ENCODE measurements around the gene CIZ1. TPM values are rescaled to one million over a fixed set of nuclear protein-coding genes. Genes with fewer than 3 reads are reported as not detected.

CIZ1 gene
- total RNA-seq, 1 experiment from 2014 or later, result 62.7 TPM

- no peaks in the 10 kb centered on the region for H3K36me3 ChIP-seq (ENCODE audit: insufficient read depth, low read length)
- no peak overlapping the region for H3K27ac ChIP-seq (ENCODE audit: low read length)
- DNase-seq, result no peak
- H3K4me2 ChIP-seq (ENCODE audit: low read depth, low read length, poor library complexity, severe bottlenecking), result no peak overlapping the region
- no peak overlapping the region for H2AFZ ChIP-seq (ENCODE audit: low read length)
- peaks cover 6% of the 10 kb centered on the region for H3K4me1 ChIP-seq (ENCODE audit: low read length)
- H3K27me3 ChIP-seq (ENCODE audit: low read length), result no peaks in the 10 kb centered on the region
- no peak overlapping the region for H3K9ac ChIP-seq (ENCODE audit: low read length)
- no peaks in the 10 kb centered on the region for H4K20me1 ChIP-seq (ENCODE audit: insufficient read depth, low read depth, low read length)
- H3K9me2 ChIP-seq (replicated peaks; ENCODE audit: insufficient read depth, low read length), result no peaks in the 10 kb centered on the region
- no peaks in the 10 kb centered on the region for H3K9me3 ChIP-seq (ENCODE audit: low read length)
- no peaks in the 10 kb centered on the region for H3K79me2 ChIP-seq (ENCODE audit: low read length)
- H3K4me3 ChIP-seq (ENCODE audit: low read length), result no peak overlapping the region
Observed at GRCh38 chr9:128208386-128208785, 17.0 kb upstream of the CIZ1 start.

- no peak for DNase-seq
- no peak overlapping the region for H3K27ac ChIP-seq (ENCODE audit: low read length)
- H3K79me2 ChIP-seq (ENCODE audit: low read length), result no peaks in the 10 kb centered on the region
- peaks cover 9% of the 10 kb centered on the region for H3K4me1 ChIP-seq (ENCODE audit: low read length)
- no peaks in the 10 kb centered on the region for H4K20me1 ChIP-seq (ENCODE audit: insufficient read depth, low read depth, low read length)
- H3K9me2 ChIP-seq (replicated peaks; ENCODE audit: insufficient read depth, low read length), result no peaks in the 10 kb centered on the region
- H2AFZ ChIP-seq (ENCODE audit: low read length), result no peak overlapping the region
- no peak overlapping the region for H3K4me2 ChIP-seq (ENCODE audit: low read depth, low read length, poor library complexity, severe bottlenecking)
- no peak overlapping the region for H3K9ac ChIP-seq (ENCODE audit: low read length)
- no peaks in the 10 kb centered on the region for H3K9me3 ChIP-seq (ENCODE audit: low read length)
- H3K4me3 ChIP-seq (ENCODE audit: low read length), result no peak overlapping the region
- no peaks in the 10 kb centered on the region for H3K27me3 ChIP-seq (ENCODE audit: low read length)
- H3K36me3 ChIP-seq (ENCODE audit: insufficient read depth, low read length), result no peaks in the 10 kb centered on the region
Observed at GRCh38 chr9:128206916-128207910, 15.8 kb upstream of the CIZ1 start.

GRCh38 chr9:128206484-128206883, 15.1 kb upstream of the CIZ1 start:
- Histone ChIP-seq H4K20me1 (ENCODE audit: insufficient read depth, low read depth, low read length) (no peaks in the 10 kb centered on the region), H3K27me3 (ENCODE audit: low read length) (no peaks in the 10 kb centered on the region), H3K36me3 (ENCODE audit: insufficient read depth, low read length) (no peaks in the 10 kb centered on the region), H3K4me1 (ENCODE audit: low read length) (peaks cover 9% of the 10 kb centered on the region), H3K9ac (ENCODE audit: low read length) (no peak overlapping the region), H3K79me2 (ENCODE audit: low read length) (no peaks in the 10 kb centered on the region), H3K27ac (ENCODE audit: low read length) (no peak overlapping the region), H3K9me3 (ENCODE audit: low read length) (no peaks in the 10 kb centered on the region), H3K9me2 (replicated peaks; ENCODE audit: insufficient read depth, low read length) (no peaks in the 10 kb centered on the region), H3K4me2 (ENCODE audit: low read depth, low read length, poor library complexity, severe bottlenecking) (no peak overlapping the region), H2AFZ (ENCODE audit: low read length) (no peak overlapping the region), H3K4me3 (ENCODE audit: low read length) (no peak overlapping the region)
- no peak for DNase-seq

GRCh38 chr9:128205296-128205944, 14.0 kb upstream of the CIZ1 start:
- DNase-seq, result no peak
- peaks cover 9% of the 10 kb centered on the region for H3K4me1 ChIP-seq (ENCODE audit: low read length)
- no peaks in the 10 kb centered on the region for H3K79me2 ChIP-seq (ENCODE audit: low read length)
- H3K9ac ChIP-seq (ENCODE audit: low read length), result no peak overlapping the region
- no peak overlapping the region for H3K4me3 ChIP-seq (ENCODE audit: low read length)
- no peaks in the 10 kb centered on the region for H3K9me2 ChIP-seq (replicated peaks; ENCODE audit: insufficient read depth, low read length)
- no peaks in the 10 kb centered on the region for H3K9me3 ChIP-seq (ENCODE audit: low read length)
- no peaks in the 10 kb centered on the region for H3K36me3 ChIP-seq (ENCODE audit: insufficient read depth, low read length)
- no peak overlapping the region for H3K4me2 ChIP-seq (ENCODE audit: low read depth, low read length, poor library complexity, severe bottlenecking)
- no peaks in the 10 kb centered on the region for H4K20me1 ChIP-seq (ENCODE audit: insufficient read depth, low read depth, low read length)
- H2AFZ ChIP-seq (ENCODE audit: low read length), result no peak overlapping the region
- H3K27ac ChIP-seq (ENCODE audit: low read length), result no peak overlapping the region
- no peaks in the 10 kb centered on the region for H3K27me3 ChIP-seq (ENCODE audit: low read length)

GRCh38 chr9:128204858-128205257, 13.5 kb upstream of the CIZ1 start:
- peaks cover 9% of the 10 kb centered on the region for H3K4me1 ChIP-seq (ENCODE audit: low read length)
- H2AFZ ChIP-seq (ENCODE audit: low read length), result no peak overlapping the region
- H3K4me2 ChIP-seq (ENCODE audit: low read depth, low read length, poor library complexity, severe bottlenecking), result no peak overlapping the region
- H3K9ac ChIP-seq (ENCODE audit: low read length), result no peak overlapping the region
- no peaks in the 10 kb centered on the region for H3K79me2 ChIP-seq (ENCODE audit: low read length)
- no peak for DNase-seq
- H3K4me3 ChIP-seq (ENCODE audit: low read length), result no peak overlapping the region
- H4K20me1 ChIP-seq (ENCODE audit: insufficient read depth, low read depth, low read length), result no peaks in the 10 kb centered on the region
- no peak overlapping the region for H3K27ac ChIP-seq (ENCODE audit: low read length)
- H3K9me3 ChIP-seq (ENCODE audit: low read length), result no peaks in the 10 kb centered on the region
- H3K27me3 ChIP-seq (ENCODE audit: low read length), result no peaks in the 10 kb centered on the region
- H3K9me2 ChIP-seq (replicated peaks; ENCODE audit: insufficient read depth, low read length), result no peaks in the 10 kb centered on the region
- H3K36me3 ChIP-seq (ENCODE audit: insufficient read depth, low read length), result no peaks in the 10 kb centered on the region

- H3K9ac ChIP-seq (ENCODE audit: low read length), result peak overlapping the region; percentile 69
- no peak for DNase-seq
Observed at GRCh38 chr9:128203707-128204551, 12.6 kb upstream of the CIZ1 start.

GRCh38 chr9:128203024-128203706, 11.8 kb upstream of the CIZ1 start, which contains the start of gene DNM1:
Gene DNM1, plus strand, starts transcription at chr9:128203379. Its CDS starts 92 bp downstream, at chr9:128203471.
- peak; percentile 85 for DNase-seq
- Histone ChIP-seq H3K36me3 (ENCODE audit: insufficient read depth, low read length) (no peaks in the 10 kb centered on the region), H3K9me2 (replicated peaks; ENCODE audit: insufficient read depth, low read length) (no peaks in the 10 kb centered on the region), H3K4me3 (ENCODE audit: low read length) (peak within 1 kb of the TSS; percentile 71), H3K9me3 (ENCODE audit: low read length) (no peaks in the 10 kb centered on the region), H4K20me1 (ENCODE audit: insufficient read depth, low read depth, low read length) (no peaks in the 10 kb centered on the region), H3K4me2 (ENCODE audit: low read depth, low read length, poor library complexity, severe bottlenecking) (peak within 1 kb of the TSS; percentile 73), H3K9ac (ENCODE audit: low read length) (peak within 1 kb of the TSS; percentile 69), H2AFZ (ENCODE audit: low read length) (peak within 1 kb of the TSS; percentile 62; the same call in 1 of the 2 replicates), H3K27me3 (ENCODE audit: low read length) (no peaks in the 10 kb centered on the region), H3K4me1 (ENCODE audit: low read length) (peaks cover 9% of the 10 kb centered on the region), H3K79me2 (ENCODE audit: low read length) (no peaks in the 10 kb centered on the region), H3K27ac (ENCODE audit: low read length) (no peak within 1 kb of the TSS)

More at GRCh38 chr9:128203707-128204551, 12.6 kb upstream of the CIZ1 start:
- H3K36me3 ChIP-seq (ENCODE audit: insufficient read depth, low read length), result no peaks in the 10 kb centered on the region
- H3K4me1 ChIP-seq (ENCODE audit: low read length), result peaks cover 9% of the 10 kb centered on the region
- no peaks in the 10 kb centered on the region for H3K9me2 ChIP-seq (replicated peaks; ENCODE audit: insufficient read depth, low read length)
- no peaks in the 10 kb centered on the region for H4K20me1 ChIP-seq (ENCODE audit: insufficient read depth, low read depth, low read length)
- H3K27me3 ChIP-seq (ENCODE audit: low read length), result no peaks in the 10 kb centered on the region
- no peak overlapping the region for H3K27ac ChIP-seq (ENCODE audit: low read length)
- peak overlapping the region; percentile 73 for H3K4me2 ChIP-seq (ENCODE audit: low read depth, low read length, poor library complexity, severe bottlenecking)
- peak overlapping the region; percentile 71 for H3K4me3 ChIP-seq (ENCODE audit: low read length)
- H2AFZ ChIP-seq (ENCODE audit: low read length), result no peak overlapping the region
- H3K9me3 ChIP-seq (ENCODE audit: low read length), result no peaks in the 10 kb centered on the region
- H3K79me2 ChIP-seq (ENCODE audit: low read length), result no peaks in the 10 kb centered on the region
